Loucy (cell line): ENCODE results near the gene SLC4A9.

Source experiments
- H2AFZ ChIP-seq: fragments of 200-600 bp; sonication (generic); 2 replicates; pipeline ENCODE4 v1.6.0; 2016; ENCODE audit warnings: antibody characterized with exemption, mild to moderate bottlenecking, low read length, moderate library complexity
- H3F3A ChIP-seq: fragments of 200-600 bp; 2 replicates; pipeline ENCODE4 v1.6.0; 2016; ENCODE audit warnings: antibody characterized with exemption, low read depth, mild to moderate bottlenecking
- H3K27me3 ChIP-seq: fragments of 200-600 bp; sonication (generic); 2 replicates; pipeline ENCODE4 v1.6.1; 2014; ENCODE audit warnings: low read length, mild to moderate bottlenecking; ENCODE audit not compliant: insufficient read depth, poor library complexity, severe bottlenecking
- H3K36me3 ChIP-seq: fragments of 200-600 bp; sonication (generic); 2 replicates; pipeline ENCODE4 v1.6.1; 2016; ENCODE audit warnings: low read length; ENCODE audit not compliant: insufficient read depth
- H3K4me1 ChIP-seq: fragments of 200-600 bp; sonication (generic); 2 replicates; pipeline ENCODE4 v1.5.1; 2014; ENCODE audit warnings: low read length, mild to moderate bottlenecking; ENCODE audit not compliant: insufficient read depth, poor library complexity, severe bottlenecking
- H3K4me2 ChIP-seq: fragments of 200-600 bp; sonication (generic); 2 replicates; pipeline ENCODE4 v1.6.0; 2014; ENCODE audit warnings: antibody characterized with exemption, low read length, low read depth, mild to moderate bottlenecking; ENCODE audit not compliant: poor library complexity, severe bottlenecking
- H3K4me3 ChIP-seq: fragments of 200-600 bp; sonication (generic); 2 replicates; pipeline ENCODE4 v1.5.1; 2014; ENCODE audit warnings: low read length, mild to moderate bottlenecking, mixed read lengths; ENCODE audit not compliant: poor library complexity, severe bottlenecking
- H3K79me2 ChIP-seq: fragments of 200-600 bp; sonication (generic); 2 replicates; pipeline ENCODE4 v1.6.1; 2014; ENCODE audit warnings: low read length; ENCODE audit not compliant: insufficient read depth
- H3K9ac ChIP-seq: fragments of 200-600 bp; sonication (generic); 2 replicates; pipeline ENCODE4 v1.6.0; 2014; ENCODE audit warnings: mild to moderate bottlenecking, low read depth, low read length, moderate library complexity; ENCODE audit not compliant: poor library complexity, severe bottlenecking
- H3K9me2 ChIP-seq: fragments of 200-600 bp; sonication (generic); replicated peaks from 2 replicates; pipeline ENCODE4 v1.6.1; 2016; ENCODE audit warnings: low read depth, low read length, mixed read lengths
- H3K9me3 ChIP-seq: fragments of 200-600 bp; sonication (generic); 2 replicates; pipeline ENCODE4 v1.6.1; 2014; ENCODE audit warnings: mild to moderate bottlenecking, antibody characterized with exemption, low read length, low read depth; ENCODE audit not compliant: insufficient read depth
- H4K20me1 ChIP-seq: fragments of 200-600 bp; sonication (generic); 2 replicates; pipeline ENCODE4 v1.6.0; 2014; ENCODE audit warnings: antibody characterized with exemption, low read length, mild to moderate bottlenecking; ENCODE audit not compliant: insufficient read depth, poor library complexity, severe bottlenecking
- EZH2phosphoT487 ChIP-seq: fragments of 200-600 bp; IDR thresholded peaks from 2 replicates; pipeline ENCODE4 v1.6.1; 2018; ENCODE audit warnings: antibody characterized with exemption, mild to moderate bottlenecking, moderate library complexity, borderline replicate concordance
- TF ChIP-seq, protein P1 (sequence below): fragments of 200-600 bp; sonication (generic); conservative IDR thresholded peaks from 2 replicates; pipeline ENCODE4 v1.5.1; 2014; ENCODE audit warnings: mild to moderate bottlenecking, antibody characterized with exemption, low read length

The SLC4A9 gene

GRCh38 chr5:140367256-140368013, 7.4 kb downstream of the SLC4A9 start:
- H3K4me2 ChIP-seq, result no peak overlapping the region

DNA sequence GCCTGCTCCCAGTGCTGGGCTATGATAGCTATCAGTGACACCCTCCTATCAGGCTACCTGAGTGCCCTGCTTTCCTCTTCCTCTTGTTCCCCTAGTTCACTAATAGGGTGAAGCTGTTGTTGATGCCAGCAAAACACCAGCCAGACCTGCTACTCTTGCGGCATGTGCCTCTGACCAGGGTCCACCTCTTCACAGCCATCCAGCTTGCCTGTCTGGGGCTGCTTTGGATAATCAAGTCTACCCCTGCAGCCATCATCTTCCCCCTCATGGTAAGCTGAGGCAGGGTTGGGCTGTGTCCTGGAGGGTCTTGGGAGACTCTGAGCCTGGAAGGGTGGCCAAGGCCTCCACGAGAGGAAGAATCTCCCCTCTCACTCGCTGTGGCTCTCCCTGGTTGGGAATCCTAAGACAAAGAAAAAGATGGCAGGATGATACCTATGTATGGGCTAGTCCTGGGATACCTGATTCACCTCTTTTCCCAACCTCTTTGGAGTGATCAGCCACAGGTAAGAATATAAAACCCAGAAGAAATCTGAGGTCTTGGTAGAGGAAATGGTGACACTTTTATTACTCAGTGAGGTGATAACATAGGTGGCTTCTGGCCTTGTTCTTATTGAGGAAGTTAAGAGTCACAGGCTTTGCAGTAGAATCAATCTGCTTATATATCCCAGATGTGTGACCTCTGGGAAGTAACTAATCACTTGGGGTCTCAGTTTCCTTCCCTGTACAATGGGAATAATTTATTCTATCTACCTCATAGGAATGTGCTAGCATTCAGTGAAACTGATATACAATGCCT, 11.6 kb downstream of the SLC4A9 start:
- H3K27me3 ChIP-seq, result no peaks in the 10 kb centered on the region
- no peaks in the 10 kb centered on the region for H4K20me1 ChIP-seq
- no peaks in the 10 kb centered on the region for H3K36me3 ChIP-seq
- TF ChIP-seq, protein P1, sequence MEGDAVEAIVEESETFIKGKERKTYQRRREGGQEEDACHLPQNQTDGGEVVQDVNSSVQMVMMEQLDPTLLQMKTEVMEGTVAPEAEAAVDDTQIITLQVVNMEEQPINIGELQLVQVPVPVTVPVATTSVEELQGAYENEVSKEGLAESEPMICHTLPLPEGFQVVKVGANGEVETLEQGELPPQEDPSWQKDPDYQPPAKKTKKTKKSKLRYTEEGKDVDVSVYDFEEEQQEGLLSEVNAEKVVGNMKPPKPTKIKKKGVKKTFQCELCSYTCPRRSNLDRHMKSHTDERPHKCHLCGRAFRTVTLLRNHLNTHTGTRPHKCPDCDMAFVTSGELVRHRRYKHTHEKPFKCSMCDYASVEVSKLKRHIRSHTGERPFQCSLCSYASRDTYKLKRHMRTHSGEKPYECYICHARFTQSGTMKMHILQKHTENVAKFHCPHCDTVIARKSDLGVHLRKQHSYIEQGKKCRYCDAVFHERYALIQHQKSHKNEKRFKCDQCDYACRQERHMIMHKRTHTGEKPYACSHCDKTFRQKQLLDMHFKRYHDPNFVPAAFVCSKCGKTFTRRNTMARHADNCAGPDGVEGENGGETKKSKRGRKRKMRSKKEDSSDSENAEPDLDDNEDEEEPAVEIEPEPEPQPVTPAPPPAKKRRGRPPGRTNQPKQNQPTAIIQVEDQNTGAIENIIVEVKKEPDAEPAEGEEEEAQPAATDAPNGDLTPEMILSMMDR, result no peak
- no peak for TF ChIP-seq EZH2phosphoT487
- H3K4me2 ChIP-seq, result no peak overlapping the region
- H3K4me3 ChIP-seq, result no peak overlapping the region
- H3K9me2 ChIP-seq, result no peaks in the 10 kb centered on the region
- H3K9ac ChIP-seq, result no peak overlapping the region
- no peaks in the 10 kb centered on the region for H3K4me1 ChIP-seq
- no peaks in the 10 kb centered on the region for H3K79me2 ChIP-seq
- no peak overlapping the region for H2AFZ ChIP-seq
- no peaks in the 10 kb centered on the region for H3K9me3 ChIP-seq
- H3F3A ChIP-seq, result no peaks in the 10 kb centered on the region

More at GRCh38 chr5:140367256-140368013, 7.4 kb downstream of the SLC4A9 start:
- H3K9ac ChIP-seq, result no peak overlapping the region
- no peaks in the 10 kb centered on the region for H4K20me1 ChIP-seq
- no peaks in the 10 kb centered on the region for H3K4me1 ChIP-seq
- no peaks in the 10 kb centered on the region for H3F3A ChIP-seq
- TF ChIP-seq, protein P1, result no peak; the same call in 1 of the 2 replicates
- TF ChIP-seq EZH2phosphoT487, result no peak
- H3K9me3 ChIP-seq, result no peaks in the 10 kb centered on the region
- no peak overlapping the region for H3K4me3 ChIP-seq
- no peaks in the 10 kb centered on the region for H3K9me2 ChIP-seq
- H2AFZ ChIP-seq, result no peak overlapping the region
- H3K36me3 ChIP-seq, result no peaks in the 10 kb centered on the region
- no peaks in the 10 kb centered on the region for H3K27me3 ChIP-seq
- no peaks in the 10 kb centered on the region for H3K79me2 ChIP-seq

GRCh38 chr5:140372971-140373487, 13.0 kb downstream of the SLC4A9 start:
- peak overlapping the region; percentile 12 for H3K4me2 ChIP-seq
- H3K9me3 ChIP-seq, result no peaks in the 10 kb centered on the region
- H3K79me2 ChIP-seq, result no peaks in the 10 kb centered on the region
- H3K9me2 ChIP-seq, result no peaks in the 10 kb centered on the region
- H3F3A ChIP-seq, result no peaks in the 10 kb centered on the region
- no peaks in the 10 kb centered on the region for H4K20me1 ChIP-seq
- H3K9ac ChIP-seq, result no peak overlapping the region
- no peaks in the 10 kb centered on the region for H3K36me3 ChIP-seq
- H3K4me3 ChIP-seq, result no peak overlapping the region
- peak overlapping the region; percentile 64 for H2AFZ ChIP-seq
- H3K4me1 ChIP-seq, result no peaks in the 10 kb centered on the region
- H3K27me3 ChIP-seq, result no peaks in the 10 kb centered on the region
- TF ChIP-seq EZH2phosphoT487, result no peak
- TF ChIP-seq, protein P1, result peak; percentile 90
